Activated CD8-positive, alpha-beta memory T cell treated with anti-CD3 and anti-CD28 coated beads for 4 hours (primary cell): ENCODE results near the gene ARHGEF16.

Experiments used
- DNase-seq, 2 donors: peaks; one replicate each; pipeline ENCODE4 v3.0.0-alpha.2; 2020; ENCODE audit warnings: low read depth in 2 of 2

Gene ARHGEF16

GRCh38 chr1:3468236-3469103 lies 14.0 kb downstream of the ARHGEF16 start:
- no peak for DNase-seq

GRCh38 chr1:3469104-3469848 lies 14.8 kb downstream of the ARHGEF16 start:
- no peak for DNase-seq

- DNase-seq, result no peak
Observed at GRCh38 chr1:3469849-3470649, 15.6 kb downstream of the ARHGEF16 start.

- DNase-seq, result no peak
Observed at GRCh38 chr1:3470650-3471355, 16.3 kb downstream of the ARHGEF16 start.

- DNase-seq, result no peak
Observed at GRCh38 chr1:3471356-3472087, 17.1 kb downstream of the ARHGEF16 start.

GRCh38 chr1:3472088-3472850 lies 17.8 kb downstream of the ARHGEF16 start:
- DNase-seq, result no peak

GRCh38 chr1:3472906-3473305 lies 18.4 kb downstream of the ARHGEF16 start:
- no peak for DNase-seq

- DNase-seq, result no peak
Observed at GRCh38 chr1:3473381-3473844, 18.9 kb downstream of the ARHGEF16 start.

- DNase-seq, result no peak
Observed at GRCh38 chr1:3474016-3474415, 19.6 kb downstream of the ARHGEF16 start.

- DNase-seq, result no peak
Observed at GRCh38 chr1:3474421-3474820, 20.0 kb downstream of the ARHGEF16 start.

- no peak for DNase-seq
Observed at GRCh38 chr1:3475839-3476573, 21.5 kb downstream of the ARHGEF16 start.

- DNase-seq, result no peak
Observed at GRCh38 chr1:3476666-3477065, 22.2 kb downstream of the ARHGEF16 start.

- DNase-seq, result no peak
Observed at GRCh38 chr1:3477241-3477995, 23.0 kb downstream of the ARHGEF16 start.

- no peak for DNase-seq
Observed at GRCh38 chr1:3478187-3478586, 23.7 kb downstream of the ARHGEF16 start.

- no peak for DNase-seq
Observed at GRCh38 chr1:3479511-3480368, 25.3 kb downstream of the ARHGEF16 start.

- DNase-seq, result no peak
Observed at GRCh38 chr1:3480369-3480719, 25.9 kb downstream of the ARHGEF16 start.

- DNase-seq, result no peak
Observed at GRCh38 chr1:3481046-3481445, 26.6 kb downstream of the ARHGEF16 start.
